Hepatocyte (in vitro differentiated cells): ENCODE data around the gene RBL2.

ENCODE experiments used
- CTCF ChIP-seq: fragments of 200-600 bp; sonication (generic); IDR thresholded peaks from 2 replicates; pipeline ENCODE4 v1.5.1; 2016; ENCODE audit warnings: antibody characterized with exemption, mild to moderate bottlenecking; ENCODE audit not compliant: poor library complexity
- EZH2 ChIP-seq: fragments of 200-600 bp; sonication (generic); IDR thresholded peaks from 2 replicates; pipeline ENCODE4 v1.6.1; 2016; ENCODE audit warnings: antibody characterized with exemption, mild to moderate bottlenecking, borderline replicate concordance
- EZH2phosphoT487 ChIP-seq: fragments of 200-600 bp; sonication (generic); IDR thresholded peaks from one replicate; pipeline ENCODE4 v1.6.1; 2018; ENCODE audit warnings: antibody characterized with exemption, mild to moderate bottlenecking, low read depth, moderate library complexity; ENCODE audit not compliant: unreplicated experiment, severe bottlenecking

DNA sequence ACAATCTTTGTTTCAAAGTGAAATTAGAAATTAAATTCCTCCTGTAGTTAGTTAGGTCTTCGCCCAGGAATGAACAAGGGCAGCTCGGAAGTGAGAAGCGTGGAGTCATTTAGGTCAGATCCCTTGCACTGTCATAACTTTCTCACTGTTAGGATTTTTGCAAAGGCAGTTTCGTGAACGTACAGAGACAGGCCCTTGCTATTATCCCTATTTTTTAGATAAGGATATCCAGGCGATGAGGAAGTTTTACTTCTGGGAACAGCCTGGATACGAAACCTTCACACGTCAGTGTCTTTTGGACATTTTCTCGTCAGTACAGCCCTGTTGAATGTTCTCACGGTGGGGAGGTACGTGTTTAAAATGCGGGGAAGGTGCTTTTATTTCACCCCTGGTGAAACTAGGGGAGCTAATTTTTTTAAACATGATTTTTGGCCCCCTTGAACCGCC lies 318 bp upstream of the RBL2 start:
- TF ChIP-seq CTCF (no peak), EZH2phosphoT487 (no peak), EZH2 (no peak)
